Measurements from ENCODE around the gene CAMTA1.

Gene CAMTA1

GRCh38 chr1:6935911-6936690, 150.8 kb downstream of the CAMTA1 start:
- no peak for DNase-seq

- no peak for DNase-seq
Measured at GRCh38 chr1:6937048-6937447, 151.8 kb downstream of the CAMTA1 start.

GRCh38 chr1:6939363-6939762, 154.1 kb downstream of the CAMTA1 start:
- DNase-seq = no peak

GRCh38 chr1:6941786-6942185, 156.5 kb downstream of the CAMTA1 start:
- no peak for DNase-seq

- DNase-seq = no peak
Measured at GRCh38 chr1:6942990-6943389, 157.7 kb downstream of the CAMTA1 start.

GRCh38 chr1:6944434-6944833, 159.2 kb downstream of the CAMTA1 start:
- DNase-seq = no peak

GRCh38 chr1:6947952-6948351, 162.7 kb downstream of the CAMTA1 start:
- no peak for DNase-seq

GRCh38 chr1:6948416-6948815, 163.2 kb downstream of the CAMTA1 start:
- DNase-seq = no peak

GRCh38 chr1:6948861-6949260, 163.6 kb downstream of the CAMTA1 start:
- DNase-seq = no peak

GRCh38 chr1:6950001-6950765, 164.9 kb downstream of the CAMTA1 start:
- no peak for DNase-seq

GRCh38 chr1:6951536-6951935, 166.3 kb downstream of the CAMTA1 start:
- no peak for DNase-seq

GRCh38 chr1:6953216-6953615, 168.0 kb downstream of the CAMTA1 start:
- no peak for DNase-seq

- no peak for DNase-seq
Measured at GRCh38 chr1:6953907-6954364, 168.7 kb downstream of the CAMTA1 start.

- no peak for DNase-seq
Measured at GRCh38 chr1:6954591-6954990, 169.3 kb downstream of the CAMTA1 start.

GRCh38 chr1:6955357-6956094, 170.3 kb downstream of the CAMTA1 start:
- no peak for DNase-seq

- DNase-seq = no peak
Measured at GRCh38 chr1:6956488-6957159, 171.4 kb downstream of the CAMTA1 start.

- no peak for DNase-seq
Measured at GRCh38 chr1:6957341-6957740, 172.1 kb downstream of the CAMTA1 start.

GRCh38 chr1:6958407-6959030, 173.3 kb downstream of the CAMTA1 start:
- DNase-seq = no peak

- no peak for DNase-seq
Measured at GRCh38 chr1:6959491-6959890, 174.2 kb downstream of the CAMTA1 start.

- no peak for DNase-seq
Measured at GRCh38 chr1:6960291-6960811, 175.1 kb downstream of the CAMTA1 start.

- no peak for DNase-seq
Measured at GRCh38 chr1:6960860-6961259, 175.6 kb downstream of the CAMTA1 start.

- no peak for DNase-seq
Measured at GRCh38 chr1:6961289-6961688, 176.0 kb downstream of the CAMTA1 start.

Data from activated naive CD4-positive, alpha-beta T cell (primary cell).